Activated CD4-positive, CD25-positive, alpha-beta regulatory T cell (primary cell): ENCODE measurements around the gene BSN.

Experiments
- DNase-seq, 4 experiments: peaks; one replicate each; lab custom pipeline; 2025; lab: John Stamatoyannopoulos, UW

The BSN gene

DNA sequence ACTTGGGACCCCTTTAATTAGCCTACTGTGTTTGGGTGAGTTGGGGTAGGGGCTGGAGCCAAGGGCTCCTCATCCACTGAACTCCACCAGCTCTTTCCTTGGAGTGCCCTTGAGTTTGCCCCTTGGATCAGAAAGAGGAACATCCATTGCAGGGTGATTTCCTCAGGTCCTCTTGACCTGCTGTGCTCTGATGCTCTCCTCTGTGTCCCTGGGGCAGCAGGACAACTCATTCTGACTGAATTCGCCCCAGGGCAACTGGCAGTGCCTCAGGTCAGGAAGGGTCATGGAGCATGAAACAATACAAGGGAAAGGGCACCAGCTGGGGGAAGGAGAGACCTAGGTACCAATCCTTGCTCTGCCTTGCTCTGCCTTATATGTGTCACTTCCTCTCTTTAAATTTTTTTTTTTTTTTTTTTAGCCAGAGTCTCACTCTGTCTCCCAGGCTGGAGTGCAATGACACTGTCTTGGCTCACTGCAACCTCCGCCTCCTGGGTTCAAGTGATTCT, 47.8 kb downstream of the BSN start:
- DNase-seq, result no peak

DNA sequence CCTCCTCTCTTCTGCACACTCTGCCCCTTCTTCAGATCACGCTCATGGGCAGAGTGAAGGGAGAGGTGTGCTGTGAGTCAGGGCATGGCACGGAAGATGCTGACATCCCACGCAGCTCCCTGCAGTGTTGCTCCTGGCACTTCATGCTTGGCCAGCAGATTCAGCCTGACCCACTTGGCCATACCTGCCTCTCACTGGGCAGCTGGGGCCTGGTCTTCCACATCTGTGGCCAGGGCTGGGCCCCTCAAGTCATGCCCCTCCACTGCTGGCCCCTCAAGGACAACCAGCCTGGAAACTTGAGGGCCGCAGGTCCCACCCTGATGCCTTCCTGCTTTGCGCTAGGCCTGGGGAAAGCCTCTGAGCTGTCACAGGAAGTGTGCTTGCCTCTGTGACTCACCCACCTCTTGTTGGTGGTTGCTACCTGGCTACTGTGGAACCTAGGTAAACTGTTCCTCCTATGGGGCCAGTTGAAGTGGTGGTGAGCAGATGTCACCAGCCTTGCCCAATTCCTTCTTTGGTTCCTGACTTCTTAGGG, 48.7 kb downstream of the BSN start:
- DNase-seq, result peak; percentile 11 to 38 (median 16)

DNA sequence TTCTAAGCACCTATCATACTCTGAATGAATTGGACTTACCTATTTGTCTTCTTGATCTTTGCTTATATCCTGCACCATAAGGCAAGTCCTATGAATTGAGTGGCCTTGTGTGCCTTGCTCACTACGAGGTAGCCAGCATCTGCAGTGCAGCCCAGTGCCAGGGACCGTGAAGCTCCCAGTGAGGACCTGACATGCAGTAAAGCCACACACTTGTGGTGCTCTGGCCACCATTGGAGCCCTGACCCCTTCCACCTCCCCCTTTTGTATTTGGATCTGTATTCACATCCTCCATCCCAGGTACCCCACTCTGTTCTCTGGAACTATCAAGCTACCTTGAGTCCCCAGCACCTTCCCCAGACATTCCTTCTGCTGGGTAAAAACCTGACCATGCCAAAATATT, 52.1 kb downstream of the BSN start:
- DNase-seq, result no peak

DNA sequence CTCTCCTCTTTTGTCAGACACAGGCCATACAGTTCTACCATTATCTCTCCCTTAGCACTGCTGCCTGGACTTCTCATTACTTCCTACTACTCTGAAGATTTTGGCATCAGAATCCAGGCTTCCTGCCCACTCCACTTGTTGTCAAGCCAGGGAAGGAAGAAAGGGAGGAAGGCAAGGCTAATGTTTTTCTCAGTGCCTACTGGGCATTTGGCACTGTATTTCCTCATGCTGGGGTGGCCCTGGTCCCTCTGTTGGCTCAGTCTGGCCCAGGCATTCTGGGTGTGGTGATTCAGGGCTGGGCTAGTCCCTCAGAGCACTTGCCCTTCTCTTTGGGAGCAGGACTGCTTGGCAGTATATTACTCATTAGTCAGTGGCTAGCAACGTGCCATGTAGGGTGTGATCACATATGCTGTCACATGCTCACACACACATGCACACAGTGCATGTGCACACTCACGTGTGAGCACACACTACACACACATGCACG, 52.9 kb downstream of the BSN start:
- no peak for DNase-seq

DNA sequence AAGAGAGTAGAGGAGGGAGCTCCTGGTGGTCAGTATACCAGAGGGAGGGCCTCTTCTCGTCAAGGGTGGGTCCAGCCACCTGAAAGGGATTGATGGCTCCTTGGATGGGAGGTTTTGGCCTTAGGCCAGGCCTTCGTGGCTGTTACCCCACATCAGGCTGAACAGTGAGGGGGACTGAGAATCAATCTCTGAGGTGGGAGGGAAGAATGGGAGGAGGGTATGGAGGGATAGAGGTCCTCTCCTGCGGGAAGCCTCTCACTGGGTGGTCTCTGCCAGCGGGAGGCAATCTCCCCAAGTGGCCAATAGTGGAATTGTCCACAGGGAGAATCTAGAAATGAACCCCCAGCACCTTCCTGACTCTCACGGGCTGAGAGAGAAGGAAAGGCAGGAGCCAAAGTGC, 53.5 kb downstream of the BSN start:
- DNase-seq, result no peak

DNA sequence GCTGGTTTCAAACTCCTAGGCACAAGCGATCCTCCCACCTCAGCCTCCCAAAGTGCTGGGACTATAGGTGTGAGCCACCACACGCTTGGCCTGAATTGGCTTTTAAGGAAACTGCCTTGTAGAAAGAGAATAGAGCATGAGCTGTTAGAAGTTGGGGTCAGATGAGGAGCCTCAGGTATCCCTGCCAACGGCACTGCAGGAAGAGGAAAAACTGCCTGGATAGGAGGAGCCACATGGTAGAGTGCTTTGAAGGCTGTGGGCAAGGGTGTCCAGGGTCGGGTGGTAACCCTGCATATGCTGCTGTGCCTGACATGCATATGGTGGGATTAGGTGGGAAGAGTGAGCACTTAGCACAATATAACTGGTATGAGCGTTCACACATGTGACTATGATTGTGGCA, 55.0 kb downstream of the BSN start:
- no peak for DNase-seq

DNA sequence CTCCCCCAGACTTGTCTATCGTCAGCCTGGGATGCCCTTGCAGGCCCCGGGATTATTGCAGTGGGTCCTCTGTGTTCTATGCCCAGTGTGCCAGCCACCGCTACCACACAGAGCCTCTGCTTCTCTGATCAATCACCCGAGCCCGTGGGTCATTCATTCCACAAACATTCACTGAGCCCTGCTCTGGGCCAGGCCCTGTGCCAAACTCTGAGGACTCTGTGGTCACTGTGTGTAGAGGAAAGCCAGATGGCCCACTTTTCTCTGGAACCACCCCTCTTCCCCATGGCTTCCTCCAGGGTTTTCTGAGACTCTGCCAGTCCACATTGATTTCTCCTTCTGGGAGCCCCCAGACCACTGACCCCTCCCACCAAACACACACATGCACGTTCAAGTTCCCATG, 55.5 kb downstream of the BSN start:
- no peak for DNase-seq

DNA sequence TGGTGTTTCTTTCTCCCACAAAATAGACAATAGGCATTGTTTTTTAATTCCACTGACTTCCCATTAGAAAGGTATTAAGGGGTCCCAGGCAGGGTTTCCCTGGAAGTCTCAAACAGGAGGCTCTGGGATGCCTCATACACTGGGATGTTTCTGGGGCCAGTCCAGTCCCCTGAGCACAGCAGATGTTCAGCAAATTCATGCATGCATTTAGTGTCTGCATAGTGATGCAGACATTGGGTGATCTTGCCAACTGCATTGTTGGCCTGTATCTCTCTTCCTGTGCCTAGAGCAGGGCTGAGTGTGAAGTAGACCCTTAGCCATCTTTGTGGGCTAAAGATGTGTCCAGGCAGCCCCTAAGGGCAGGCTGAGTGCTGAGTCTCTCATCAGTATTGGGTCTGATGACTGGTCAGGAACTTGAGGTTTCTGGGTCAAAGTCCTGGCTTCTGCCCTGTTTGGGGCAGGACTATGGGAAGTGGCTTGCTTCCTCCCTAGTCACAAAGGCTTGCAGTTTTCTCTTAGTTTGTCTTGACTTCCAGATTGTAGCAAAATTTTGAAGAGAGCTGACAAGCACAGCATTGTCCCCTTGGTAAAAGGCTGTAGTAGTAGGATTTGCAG, 56.5 kb downstream of the BSN start:
- no peak for DNase-seq

DNA sequence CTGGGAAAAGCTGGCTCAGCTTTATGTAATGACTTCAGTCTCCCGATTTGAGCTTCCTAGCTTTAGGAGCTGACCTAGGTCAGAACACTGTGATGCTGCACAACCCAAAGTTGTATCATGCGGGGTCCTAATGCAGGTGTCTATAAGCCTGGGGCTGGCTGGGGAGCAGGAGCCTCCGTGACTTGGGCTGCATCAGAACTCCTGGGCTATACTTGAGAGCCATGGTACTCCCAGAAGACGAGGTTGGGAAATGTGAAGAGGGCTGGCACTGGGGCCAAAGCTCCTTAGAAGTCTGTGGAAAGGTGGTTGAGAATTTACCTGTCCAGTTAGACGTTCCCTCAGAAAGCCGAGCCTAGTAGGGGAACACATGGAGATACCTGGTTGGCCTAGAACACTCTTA, 57.0 kb downstream of the BSN start:
- DNase-seq, result no peak

DNA sequence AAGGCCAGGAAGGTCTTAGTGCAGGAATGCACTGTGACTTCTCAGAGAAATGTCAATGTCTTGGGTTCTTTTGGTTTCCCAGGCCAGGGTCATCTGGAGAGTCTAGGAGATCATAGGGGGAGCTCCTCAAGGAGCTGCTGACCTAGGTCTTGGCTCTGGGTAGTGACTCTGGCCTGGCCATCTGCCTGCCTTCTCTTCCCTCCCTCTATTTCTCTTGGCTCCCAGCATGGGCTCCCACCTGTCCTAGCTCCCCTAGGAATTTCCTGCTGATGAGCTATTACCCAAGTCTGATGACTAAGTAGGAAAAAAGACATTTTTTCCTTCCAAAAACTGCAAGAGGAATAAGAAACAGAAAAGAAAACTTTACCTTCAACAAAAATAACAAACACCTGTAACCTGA, 57.4 kb downstream of the BSN start:
- DNase-seq, result no peak

DNA sequence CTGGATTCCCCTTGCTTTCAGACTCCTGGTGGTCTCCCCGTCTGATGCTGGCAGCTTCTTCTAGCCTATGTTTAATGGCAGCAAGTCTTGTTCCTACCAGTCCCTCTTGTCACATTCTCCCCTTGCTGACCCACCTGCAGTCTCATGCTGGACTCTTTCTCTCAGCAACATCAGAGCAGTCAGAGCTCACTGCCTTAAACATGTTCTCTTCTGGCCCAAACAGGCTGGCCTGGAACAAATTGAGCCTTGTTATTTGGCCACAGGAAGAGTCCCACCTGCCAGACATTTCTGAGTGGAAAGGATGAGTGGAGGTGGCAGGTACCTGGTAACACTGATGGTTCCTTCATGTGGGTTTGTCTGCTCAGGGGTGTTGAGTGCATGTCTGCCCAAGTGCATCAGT, 60.7 kb downstream of the BSN start:
- DNase-seq, result no peak

DNA sequence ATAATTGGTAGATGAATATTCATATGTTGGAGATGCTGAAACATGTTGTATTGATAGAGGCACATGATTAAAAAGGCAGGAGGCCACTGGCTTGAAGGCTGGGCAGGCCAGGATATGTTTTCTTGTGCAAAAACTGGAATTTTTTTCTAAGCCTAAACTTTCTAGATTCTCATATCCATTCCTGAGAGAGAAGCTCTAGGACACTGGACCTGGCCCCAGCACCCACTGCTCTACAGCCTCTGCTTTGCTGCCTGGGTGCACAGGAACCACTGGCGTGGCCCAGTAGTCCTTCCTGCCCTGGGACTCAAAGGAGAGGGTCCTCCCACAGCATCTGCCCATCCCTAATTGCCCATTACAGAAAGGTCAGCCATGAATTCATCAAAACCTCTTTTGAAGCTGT, 61.8 kb downstream of the BSN start:
- no peak for DNase-seq

DNA sequence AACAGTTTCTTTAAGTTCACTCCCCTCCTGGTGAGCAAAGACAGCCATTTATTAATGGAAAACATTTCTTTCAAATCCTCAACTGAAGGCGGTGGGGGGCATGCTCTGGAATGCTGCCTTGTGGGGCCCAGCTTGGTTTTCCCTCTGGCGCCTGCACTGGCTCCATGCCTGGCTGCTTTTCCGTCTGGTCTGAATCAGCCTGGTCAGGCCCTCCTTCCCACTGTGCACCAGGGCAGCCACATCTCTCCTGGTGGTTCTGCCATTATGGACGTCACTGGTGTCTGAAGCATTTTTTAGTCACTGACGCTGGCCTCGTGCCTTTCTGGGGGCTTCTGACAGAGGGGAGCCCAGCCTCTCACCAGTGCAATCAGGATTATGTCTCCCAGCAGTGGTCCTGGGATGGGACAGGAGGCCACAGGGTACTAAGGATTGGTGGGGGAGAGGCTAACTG, 62.2 kb downstream of the BSN start:
- DNase-seq, result no peak

DNA sequence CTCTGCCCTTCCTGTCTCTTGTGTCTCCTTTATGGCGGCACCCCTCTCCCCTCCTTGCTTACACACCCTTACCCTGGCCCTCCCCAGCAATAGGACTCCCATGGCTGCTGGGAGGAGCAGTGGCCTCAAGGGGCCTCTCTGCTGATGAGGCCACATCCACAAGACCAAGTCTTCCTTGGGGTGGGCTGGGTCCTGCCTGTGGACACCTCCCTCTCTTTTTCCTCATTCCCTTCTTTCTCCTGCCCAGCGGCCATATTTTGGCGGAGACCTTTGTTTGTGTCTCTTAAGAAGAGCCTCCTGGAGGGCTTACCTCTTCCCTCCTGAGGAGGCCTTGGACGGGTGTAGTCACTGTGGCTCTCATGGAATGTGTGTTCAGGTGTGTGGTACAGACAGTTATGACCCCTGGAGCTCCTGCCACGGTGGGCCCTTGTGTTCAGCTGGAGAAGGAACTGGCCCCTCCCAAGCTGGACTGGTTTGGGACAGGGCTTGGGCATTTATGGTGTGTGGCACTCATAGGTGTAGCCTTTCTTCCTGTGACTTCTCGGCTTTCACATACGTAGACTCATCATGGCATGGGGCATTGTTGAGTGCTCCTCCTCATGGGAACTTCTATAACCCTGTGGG, 63.2 kb downstream of the BSN start:
- no peak for DNase-seq

DNA sequence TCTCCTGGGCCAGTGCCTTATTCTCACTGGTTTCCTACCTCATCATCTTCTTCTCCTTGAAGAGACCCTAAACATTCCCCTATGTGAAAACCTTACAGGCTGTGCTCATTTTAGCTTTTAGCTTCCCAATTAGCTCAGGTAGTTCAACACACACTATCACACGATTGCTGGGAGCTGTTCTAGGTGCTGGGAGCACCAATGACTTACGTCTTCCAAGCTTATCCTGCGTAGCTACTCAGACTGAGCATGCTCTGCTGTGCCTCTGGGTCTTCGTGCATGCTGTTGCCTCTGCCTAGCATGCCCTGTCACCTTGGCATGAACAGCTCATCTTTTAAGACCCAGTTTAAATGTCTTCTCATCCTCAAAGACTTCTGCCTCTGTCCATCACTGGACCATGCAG, 64.1 kb downstream of the BSN start:
- DNase-seq, result no peak

DNA sequence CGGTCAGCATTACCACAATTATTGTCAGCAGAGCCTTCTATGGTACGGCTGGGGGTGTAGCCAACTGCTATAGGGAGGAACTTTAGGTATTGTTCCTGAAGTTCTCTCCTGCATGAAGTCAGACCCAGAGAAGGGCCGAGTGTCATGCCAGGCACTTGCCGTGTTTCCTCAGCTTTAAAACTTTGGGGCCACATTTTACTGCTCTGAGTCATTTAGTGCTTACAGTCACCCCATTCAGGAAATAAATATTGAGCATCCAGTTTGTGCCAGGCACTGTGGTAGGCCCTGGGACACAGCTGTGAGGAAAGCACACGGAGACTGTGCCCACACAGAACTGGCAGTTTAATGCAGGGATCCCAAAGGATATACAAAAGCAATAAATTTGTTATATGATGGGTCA, 65.4 kb downstream of the BSN start:
- no peak for DNase-seq

DNA sequence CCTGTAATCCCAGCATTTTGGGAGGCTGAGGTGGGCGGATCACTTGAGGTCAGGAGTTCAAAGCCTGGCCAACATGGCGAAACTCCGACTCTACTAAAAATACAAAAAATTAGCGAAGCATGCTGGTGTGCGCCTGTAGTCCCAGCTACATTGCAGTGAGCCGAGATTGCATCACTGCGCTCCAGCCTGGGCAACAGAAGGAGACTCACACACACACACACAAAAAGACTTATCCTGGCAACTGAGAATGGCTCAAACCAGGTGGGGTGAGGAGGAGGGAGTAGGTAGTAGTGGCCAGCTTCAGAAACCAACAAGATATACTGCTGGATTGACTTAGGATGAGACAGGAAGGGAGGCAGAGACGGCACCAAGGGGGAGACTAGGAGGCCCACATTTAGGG, 66.5 kb downstream of the BSN start:
- DNase-seq, result no peak

DNA sequence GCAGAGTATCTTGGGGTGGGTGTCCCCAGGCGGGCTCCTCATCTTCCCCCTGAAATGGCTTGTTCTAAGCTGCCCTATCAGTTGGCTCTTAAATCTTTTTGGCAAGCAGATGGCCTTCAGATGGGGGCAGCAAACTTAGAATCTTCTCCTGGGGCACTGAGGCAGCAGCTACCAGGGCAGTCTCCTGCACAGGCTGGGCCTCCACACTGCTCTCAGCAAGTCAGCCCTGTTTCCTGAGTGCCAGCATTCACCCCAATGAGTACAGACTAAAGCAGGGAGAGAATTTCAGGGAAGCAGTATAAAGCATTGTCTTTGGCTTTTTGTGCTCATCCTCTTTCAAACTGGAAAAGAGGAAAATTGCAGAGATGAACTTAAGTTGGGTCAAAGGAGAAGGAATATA, 68.8 kb downstream of the BSN start:
- DNase-seq, result no peak

DNA sequence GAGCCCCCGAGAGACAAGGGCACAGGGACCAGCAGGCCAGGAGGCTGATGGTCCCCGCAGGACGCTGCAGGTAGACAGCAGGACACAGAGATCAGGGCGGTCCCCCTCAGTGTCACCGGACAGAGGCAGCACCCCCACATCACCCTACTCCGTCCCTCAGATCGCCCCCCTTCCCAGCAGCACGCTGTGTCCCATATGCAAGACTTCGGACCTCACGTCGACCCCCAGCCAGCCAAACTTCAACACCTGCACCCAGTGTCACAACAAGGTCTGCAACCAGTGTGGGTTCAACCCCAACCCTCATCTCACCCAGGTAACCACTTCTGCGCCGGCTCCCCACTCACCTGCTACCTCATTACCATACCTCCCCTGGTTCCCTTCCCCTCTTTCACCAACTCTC, 70.8 kb downstream of the BSN start:
- no peak for DNase-seq

DNA sequence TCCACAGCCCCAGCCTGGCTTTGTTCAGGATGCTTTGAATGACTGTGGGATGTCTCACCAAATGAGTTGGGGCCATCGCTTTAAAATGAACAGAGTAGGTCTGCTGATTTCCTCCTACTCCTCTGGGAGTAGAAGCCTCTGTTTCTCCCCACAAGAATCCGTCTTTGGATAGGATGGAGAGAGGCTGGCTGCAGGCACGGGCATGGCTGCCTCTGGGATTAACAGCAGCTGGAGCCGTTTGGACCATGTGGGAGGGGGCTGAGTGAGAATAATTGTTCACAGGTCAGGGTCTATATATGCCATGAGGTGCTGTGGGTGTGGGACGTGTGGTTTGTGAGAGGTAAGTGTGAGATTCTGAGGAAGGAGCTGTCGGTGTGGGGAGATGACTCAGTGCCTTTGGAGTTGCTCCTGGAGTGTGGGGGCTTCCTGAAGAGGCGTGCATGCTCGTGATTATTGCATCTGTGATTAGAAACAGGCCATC, 71.9 kb downstream of the BSN start:
- DNase-seq, result no peak

DNA sequence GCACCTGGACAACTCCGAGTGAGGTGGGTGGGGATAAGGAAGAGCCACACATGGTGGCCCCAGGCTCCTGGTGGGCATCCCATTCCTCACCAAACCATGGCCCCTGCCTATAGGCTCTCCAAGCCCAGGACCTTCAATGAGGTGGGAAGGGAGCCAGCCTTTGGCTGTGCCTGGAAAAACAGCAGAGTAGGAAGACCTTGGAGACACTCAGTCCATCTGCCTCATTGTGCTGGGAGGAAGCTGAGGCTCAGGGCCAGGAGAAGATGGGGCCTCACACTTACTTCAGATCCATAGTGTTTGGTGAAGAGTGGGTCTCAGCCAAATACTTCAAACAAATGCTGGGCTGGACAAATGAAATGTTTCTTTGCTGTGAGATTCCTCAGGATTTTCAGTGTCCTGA, 72.5 kb downstream of the BSN start:
- DNase-seq, result no peak

DNA sequence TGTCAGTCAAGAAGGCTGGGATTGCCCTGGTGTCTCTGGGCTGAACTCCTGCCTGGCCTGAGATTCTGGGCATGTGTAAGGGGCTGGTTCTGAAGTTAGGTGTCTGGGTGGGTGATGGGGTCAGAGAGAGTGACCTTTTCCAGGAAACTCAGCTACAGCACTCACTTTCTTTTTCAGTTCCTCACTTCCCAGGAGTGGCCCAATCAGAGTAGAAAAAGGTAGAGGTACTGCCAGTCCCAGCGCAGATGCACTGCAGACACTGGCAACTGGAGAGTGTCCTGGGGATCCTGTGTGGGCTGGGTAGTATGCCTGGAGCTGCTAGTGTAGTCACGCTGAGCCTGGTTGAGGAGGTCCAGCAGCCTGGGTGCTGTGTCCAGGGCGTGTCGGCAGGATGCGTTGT, 73.4 kb downstream of the BSN start:
- DNase-seq, result no peak

DNA sequence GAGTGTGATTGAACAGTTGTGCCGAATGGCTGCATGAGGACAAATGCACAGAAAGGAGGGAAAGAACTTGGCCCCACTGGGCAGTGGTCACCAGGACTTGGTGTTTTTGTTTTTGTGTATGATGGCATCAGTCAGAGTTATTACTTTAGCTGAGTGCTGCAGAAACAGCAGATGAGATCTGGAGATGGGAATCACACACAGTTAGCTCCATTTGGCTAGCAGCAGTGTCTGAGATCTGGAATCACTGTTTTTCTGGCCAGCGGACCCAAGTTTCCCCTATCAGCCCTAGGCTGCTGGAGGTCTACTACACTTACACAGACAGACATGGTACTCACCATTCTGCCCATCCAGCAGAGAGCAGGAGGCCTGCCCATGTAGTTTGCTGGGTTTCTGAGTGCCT, 74.0 kb downstream of the BSN start:
- no peak for DNase-seq

DNA sequence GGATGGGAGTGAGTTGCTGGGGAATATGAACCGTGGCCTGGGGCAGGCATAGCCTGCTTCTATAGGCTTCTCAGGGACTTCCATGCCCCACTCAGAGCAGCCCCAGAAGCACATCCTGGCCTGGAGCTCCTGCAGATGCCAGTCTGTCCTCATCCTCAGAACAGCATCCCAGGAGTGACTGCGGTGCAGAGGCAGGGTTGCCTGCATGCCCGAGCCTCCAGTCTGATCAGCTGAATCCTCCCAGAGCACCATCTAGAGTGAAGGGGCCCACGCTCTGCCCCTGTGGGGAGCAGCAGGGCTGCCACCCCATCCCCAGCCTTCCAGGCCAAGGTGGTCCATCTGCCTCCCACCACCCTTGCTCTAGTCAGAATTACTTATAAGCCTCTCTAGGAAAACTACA, 75.2 kb downstream of the BSN start:
- no peak for DNase-seq
